GM12865 (cell line): ENCODE results near the gene DNAJC5.

Source experiments
- DNase-seq: peaks from one replicate; pipeline ENCODE4 v3.0.0; 2010; ENCODE audit warnings: low read depth
- H3K4me3 ChIP-seq: 2 replicates; pipeline ENCODE4 v1.5.1; 2011; ENCODE audit warnings: mild to moderate bottlenecking, low read depth, low read length, control low read depth
- CTCF ChIP-seq: IDR thresholded peaks from 2 replicates; pipeline ENCODE4 v1.5.1; 2011; ENCODE audit warnings: low read length, control low read depth, low read depth, inconsistent platforms; ENCODE audit not compliant: insufficient read depth; ENCODE audit errors: missing control alignments

Gene DNAJC5

GRCh38 chr20:63854069-63854765 lies 40.7 kb upstream of the DNAJC5 start:
- peak; percentile 72 for DNase-seq
- no peak for TF ChIP-seq CTCF

GRCh38 chr20:63854766-63855362 lies 40.1 kb upstream of the DNAJC5 start:
- H3K4me3 ChIP-seq, result no peak overlapping the region
- no peak for TF ChIP-seq CTCF
- no peak for DNase-seq

More at GRCh38 chr20:63854069-63854765, 40.7 kb upstream of the DNAJC5 start:
- H3K4me3 ChIP-seq, result peak overlapping the region; percentile 26

DNA sequence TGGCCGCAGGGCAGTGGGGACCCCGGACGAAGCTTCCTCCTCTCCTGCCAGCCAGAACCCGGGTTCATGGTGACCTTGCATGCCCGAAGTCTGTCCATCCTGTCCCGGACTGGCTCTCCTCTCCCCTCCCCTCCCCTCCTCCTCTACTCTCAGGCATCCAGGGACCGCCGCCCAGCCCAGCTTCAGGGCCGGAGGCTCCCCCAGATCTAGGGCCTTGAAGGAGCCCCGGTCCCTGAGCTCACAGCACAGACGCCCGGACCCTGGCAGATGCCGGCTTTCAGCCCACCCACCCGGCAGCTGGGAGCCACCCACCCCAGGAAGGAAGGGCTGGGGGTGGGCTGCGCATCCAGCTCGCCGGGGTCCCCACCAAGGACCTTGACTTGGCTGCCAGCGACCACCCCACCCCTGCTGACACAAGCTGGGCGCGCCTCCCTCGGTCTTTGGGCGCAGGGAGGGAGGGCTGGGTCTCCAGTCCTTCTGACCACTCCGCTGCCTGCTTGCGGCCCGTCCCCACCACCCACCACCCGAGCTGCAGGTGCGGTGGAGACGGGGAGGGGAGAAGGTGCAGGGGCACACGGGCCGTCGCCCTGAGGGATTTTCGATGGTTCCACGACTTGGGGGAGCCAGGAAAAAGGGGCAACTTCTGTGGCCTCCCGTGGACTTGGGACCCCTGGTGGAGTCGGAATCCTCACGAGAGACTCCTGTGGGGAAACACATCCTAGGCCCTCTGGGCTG lies 39.4 kb upstream of the DNAJC5 start:
- H3K4me3 ChIP-seq, result no peak overlapping the region
- TF ChIP-seq CTCF, result no peak
- DNase-seq, result no peak

- TF ChIP-seq CTCF, result no peak
- no peak overlapping the region for H3K4me3 ChIP-seq
- no peak for DNase-seq
Observed at GRCh38 chr20:63856098-63856511, 38.8 kb upstream of the DNAJC5 start.

DNA sequence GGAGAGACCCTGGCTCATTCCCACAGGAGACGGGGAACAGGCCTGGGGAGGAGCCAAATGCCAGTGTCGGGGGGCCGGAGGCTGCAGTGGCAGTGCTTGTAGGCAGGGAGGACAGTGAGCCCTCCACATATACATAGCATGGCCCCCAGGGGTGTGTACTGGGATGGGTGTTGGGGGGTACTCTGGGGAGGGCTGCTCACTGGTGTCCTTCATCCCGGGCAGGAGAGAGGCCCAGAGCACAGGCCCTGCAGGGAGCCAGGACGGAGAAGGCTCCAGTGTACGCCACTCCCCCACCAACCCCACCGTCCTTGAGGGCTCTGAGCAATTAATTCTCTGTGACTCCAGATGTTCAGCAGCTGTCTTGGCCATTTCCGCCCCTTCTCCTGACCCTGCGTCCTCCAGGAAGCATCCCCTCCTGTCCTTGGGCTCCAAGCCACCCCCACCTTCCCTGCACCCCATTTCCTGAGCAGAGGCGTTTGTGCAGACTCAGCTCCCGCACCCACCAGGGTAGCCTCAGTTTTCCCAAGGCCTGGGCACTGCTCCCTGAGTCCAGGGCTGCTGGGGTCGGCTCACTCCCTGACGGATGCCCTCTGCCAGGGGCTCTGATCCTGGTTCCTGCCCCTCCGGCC lies 37.0 kb upstream of the DNAJC5 start:
- no peak for DNase-seq
- TF ChIP-seq CTCF, result no peak
- no peak overlapping the region for H3K4me3 ChIP-seq

DNA sequence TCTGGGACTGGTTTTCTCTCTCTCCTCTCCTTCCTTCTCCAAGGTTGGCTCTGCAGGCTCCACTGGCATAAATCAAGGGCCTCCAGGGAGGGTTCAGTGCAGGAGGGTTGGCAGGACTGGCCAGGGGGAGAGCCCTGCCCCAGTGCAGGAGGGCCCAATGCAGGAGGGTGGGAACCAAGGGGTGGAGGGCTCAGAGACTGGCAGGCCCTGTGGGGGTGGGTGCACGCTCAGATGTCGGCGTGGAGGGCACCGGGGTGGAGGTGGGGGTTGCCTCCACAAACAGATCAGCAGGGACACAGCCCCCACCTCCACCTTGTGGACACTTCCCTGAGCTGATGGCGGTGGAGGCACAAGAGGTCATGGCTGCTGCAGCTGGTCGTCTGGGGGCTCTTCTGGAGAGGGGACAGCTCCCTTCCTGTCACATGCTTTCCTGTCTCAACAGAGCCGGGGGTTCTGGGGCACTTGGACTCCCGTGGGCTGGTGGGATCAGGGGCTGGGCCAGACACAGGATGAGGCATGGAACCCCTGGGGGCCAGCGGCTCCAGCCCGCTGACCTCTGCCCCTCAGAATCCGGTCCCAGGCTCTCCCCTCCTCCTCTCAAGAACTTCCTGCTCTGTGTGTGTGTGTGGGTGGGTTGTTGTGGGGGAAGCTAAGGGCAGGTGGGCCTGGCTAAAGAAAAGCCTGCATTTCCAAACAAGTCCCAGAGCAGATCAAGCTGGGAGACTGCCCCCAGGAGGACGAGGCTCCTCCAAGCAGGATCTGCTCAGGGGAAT lies 36.3 kb upstream of the DNAJC5 start:
- TF ChIP-seq CTCF, result no peak
- DNase-seq, result no peak
- no peak overlapping the region for H3K4me3 ChIP-seq
